ENCODE measurements around the gene TRERF1. TPM values are rescaled to one million over a fixed set of nuclear protein-coding genes. Genes with fewer than 3 reads are reported as not detected.

Gene TRERF1
- total and polyA plus RNA-seq, 2 experiments from 2014 or later = 11.2 to 20.6 TPM

DNA sequence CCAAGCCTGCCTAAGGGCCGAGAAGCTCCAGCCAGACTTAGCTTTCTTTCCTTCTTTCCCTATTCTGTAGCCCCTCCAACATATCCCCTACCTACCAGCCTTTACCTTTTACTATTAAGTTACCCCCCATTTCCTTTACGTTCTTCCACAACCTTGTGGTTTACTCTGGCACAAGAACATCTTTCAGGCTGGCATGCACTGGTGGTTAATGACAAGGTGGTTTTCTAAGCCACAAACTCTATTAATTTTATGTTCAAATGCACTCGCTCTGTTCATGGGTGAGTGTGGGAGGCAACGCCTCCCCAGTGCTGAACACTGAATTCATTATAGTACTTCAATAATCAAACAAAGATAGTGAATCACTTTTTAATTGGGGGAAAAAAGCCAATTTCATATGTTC, 64.4 kb downstream of the TRERF1 start:
- Histone ChIP-seq H4K20me1 (replicated peaks; ENCODE audit: insufficient read depth) (peaks cover 77% of the 10 kb centered on the region), H3K4me2 (no peak overlapping the region), H2AFZ (no peak overlapping the region), H3K4me3 (no peak overlapping the region), H3F3A (replicated peaks; ENCODE audit: low read depth) (no peaks in the 10 kb centered on the region), H3K27ac (ENCODE audit: low read depth) (no peak overlapping the region), H3K79me2 (replicated peaks; ENCODE audit: insufficient read depth) (peaks cover 100% of the 10 kb centered on the region), H3K27me3 (ENCODE audit: insufficient read depth) (no peaks in the 10 kb centered on the region), H3K36me3 (ENCODE audit: insufficient read depth) (no peaks in the 10 kb centered on the region), H3K4me1 (ENCODE audit: insufficient read depth) (peaks cover 25% of the 10 kb centered on the region), H3K9me2 (ENCODE audit: insufficient read depth) (no peaks in the 10 kb centered on the region; the same call in 1 of the 2 replicates)
- H3K4me3 Mint-ChIP-seq = no peak overlapping the region
- H3K36me3 Mint-ChIP-seq (ENCODE audit: low read depth) = peaks cover 5% of the 10 kb centered on the region; the same call in 1 of the 3 replicates
- peaks cover 45% of the 10 kb centered on the region for H3K4me1 Mint-ChIP-seq
- no peak overlapping the region for H3K27ac Mint-ChIP-seq
- no peak for ATAC-seq
- DNase-seq (ENCODE audit: low spot score) = no peak
- no peaks in the 10 kb centered on the region for H3K9me3 Mint-ChIP-seq
- TF ChIP-seq ZNF331 (CRISPR knock-in tag; IDR thresholded peaks at IDR 0.05; ENCODE audit: low read depth) (no peak), REST (IDR thresholded peaks at IDR 0.05; ENCODE audit: unreplicated experiment) (no peak), POLR2AphosphoS5 (IDR thresholded peaks at IDR 0.05; ENCODE audit: low read depth) (no peak), CTCF (conservative IDR thresholded peaks at IDR 0.05; ENCODE audit: low read depth in 2 of 2) (no peak), STAT1 (IDR thresholded peaks at IDR 0.05; ENCODE audit: unreplicated experiment) (no peak)
- peaks cover 11% of the 10 kb centered on the region for H3K27me3 Mint-ChIP-seq (ENCODE audit: insufficient read depth, low read depth, poor library complexity)

GRCh38 chr6:42385339-42385738, 66.4 kb downstream of the TRERF1 start:
- Mint-ChIP-seq H3K9me3 (no peaks in the 10 kb centered on the region), H3K27ac (no peak overlapping the region), H3K4me3 (no peak overlapping the region), H3K4me1 (peaks cover 33% of the 10 kb centered on the region), H3K27me3 (ENCODE audit: insufficient read depth, low read depth, poor library complexity) (peaks cover 2% of the 10 kb centered on the region), H3K36me3 (ENCODE audit: low read depth) (no peaks in the 10 kb centered on the region; the same call in 2 of the 3 replicates)
- Histone ChIP-seq H3K79me2 (replicated peaks; ENCODE audit: insufficient read depth) (peaks cover 98% of the 10 kb centered on the region), H3K27me3 (ENCODE audit: insufficient read depth) (no peaks in the 10 kb centered on the region), H3K9me2 (ENCODE audit: insufficient read depth) (no peaks in the 10 kb centered on the region), H3K27ac (ENCODE audit: low read depth) (no peak overlapping the region), H2AFZ (no peak overlapping the region), H4K20me1 (replicated peaks; ENCODE audit: insufficient read depth) (peaks cover 66% of the 10 kb centered on the region), H3K4me2 (no peak overlapping the region), H3K36me3 (ENCODE audit: insufficient read depth) (no peaks in the 10 kb centered on the region), H3F3A (replicated peaks; ENCODE audit: low read depth) (no peaks in the 10 kb centered on the region), H3K4me3 (no peak overlapping the region), H3K4me1 (ENCODE audit: insufficient read depth) (peaks cover 19% of the 10 kb centered on the region)
- ATAC-seq (no peak), DNase-seq (ENCODE audit: low spot score) (no peak)
- no peak for TF ChIP-seq REST (IDR thresholded peaks at IDR 0.05; ENCODE audit: unreplicated experiment)
- TF ChIP-seq NANOG (IDR thresholded peaks at IDR 0.05; ENCODE audit: borderline replicate concordance) = no peak
- no peak for TF ChIP-seq EZH2phosphoT487 (IDR thresholded peaks at IDR 0.05; ENCODE audit: unreplicated experiment)
- no peak for TF ChIP-seq ZNF331 (CRISPR knock-in tag; IDR thresholded peaks at IDR 0.05; ENCODE audit: low read depth)
- TF ChIP-seq, protein P1, sequence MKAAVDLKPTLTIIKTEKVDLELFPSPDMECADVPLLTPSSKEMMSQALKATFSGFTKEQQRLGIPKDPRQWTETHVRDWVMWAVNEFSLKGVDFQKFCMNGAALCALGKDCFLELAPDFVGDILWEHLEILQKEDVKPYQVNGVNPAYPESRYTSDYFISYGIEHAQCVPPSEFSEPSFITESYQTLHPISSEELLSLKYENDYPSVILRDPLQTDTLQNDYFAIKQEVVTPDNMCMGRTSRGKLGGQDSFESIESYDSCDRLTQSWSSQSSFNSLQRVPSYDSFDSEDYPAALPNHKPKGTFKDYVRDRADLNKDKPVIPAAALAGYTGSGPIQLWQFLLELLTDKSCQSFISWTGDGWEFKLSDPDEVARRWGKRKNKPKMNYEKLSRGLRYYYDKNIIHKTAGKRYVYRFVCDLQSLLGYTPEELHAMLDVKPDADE (IDR thresholded peaks at IDR 0.05) = no peak
- no peak for TF ChIP-seq EZH2 (IDR thresholded peaks at IDR 0.05; ENCODE audit: low read depth, unreplicated experiment)
- no peak for TF ChIP-seq POLR2AphosphoS5 (IDR thresholded peaks at IDR 0.05; ENCODE audit: low read depth)
- TF ChIP-seq CTCF (conservative IDR thresholded peaks at IDR 0.05; ENCODE audit: low read depth in 2 of 2) = no peak

Data from GM23338 (cell line).